ENCODE data around the gene KDF1.

KDF1 gene

GRCh38 chr1:26945728-26946127, 14.5 kb downstream of the KDF1 start:
- H3K27ac ChIP-seq (ENCODE audit: insufficient read depth, low read length, poor library complexity, severe bottlenecking): no peak overlapping the region
- H3K4me3 ChIP-seq (ENCODE audit: insufficient read depth, low read depth, low read length, poor library complexity, severe bottlenecking): no peak overlapping the region
- no peaks in the 10 kb centered on the region for H3K27me3 ChIP-seq (replicated peaks; ENCODE audit: control insufficient read depth, insufficient read depth, low read length, poor library complexity, severe bottlenecking)
- no peak for DNase-seq
- H3K9me3 ChIP-seq (ENCODE audit: control insufficient read depth, low read length): no peaks in the 10 kb centered on the region
- H3K36me3 ChIP-seq (ENCODE audit: control insufficient read depth, insufficient read depth, low read length): peaks cover 51% of the 10 kb centered on the region
- no peaks in the 10 kb centered on the region for H3K4me1 ChIP-seq (ENCODE audit: control insufficient read depth, insufficient read depth, low read length, poor library complexity, severe bottlenecking)

DNA sequence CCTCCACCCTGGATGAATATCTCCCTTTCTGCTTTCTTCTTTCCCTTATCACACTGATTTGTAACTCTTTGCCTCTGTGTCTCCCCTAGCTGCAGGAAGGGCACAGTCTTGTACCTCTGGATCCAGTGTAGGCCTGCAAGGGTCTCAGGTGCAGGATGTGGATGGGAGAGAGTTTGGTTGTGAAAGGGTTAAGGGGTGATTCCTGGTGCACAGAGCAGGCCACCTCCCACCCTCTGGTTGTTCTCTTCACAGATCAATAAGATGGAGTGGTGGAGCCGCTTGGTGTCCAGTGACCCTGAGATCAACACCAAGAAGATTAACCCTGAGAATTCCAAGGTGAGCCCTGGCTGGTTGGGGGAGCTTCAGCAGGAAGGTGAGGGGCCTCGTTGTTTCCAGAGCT, 15.1 kb downstream of the KDF1 start:
- no peak overlapping the region for H3K4me3 ChIP-seq (ENCODE audit: insufficient read depth, low read depth, low read length, poor library complexity, severe bottlenecking)
- no peak overlapping the region for H3K27ac ChIP-seq (ENCODE audit: insufficient read depth, low read length, poor library complexity, severe bottlenecking)
- H3K9me3 ChIP-seq (ENCODE audit: control insufficient read depth, low read length): no peaks in the 10 kb centered on the region
- H3K27me3 ChIP-seq (replicated peaks; ENCODE audit: control insufficient read depth, insufficient read depth, low read length, poor library complexity, severe bottlenecking): no peaks in the 10 kb centered on the region
- H3K4me1 ChIP-seq (ENCODE audit: control insufficient read depth, insufficient read depth, low read length, poor library complexity, severe bottlenecking): no peaks in the 10 kb centered on the region
- peaks cover 51% of the 10 kb centered on the region for H3K36me3 ChIP-seq (ENCODE audit: control insufficient read depth, insufficient read depth, low read length)
- no peak for DNase-seq

DNA sequence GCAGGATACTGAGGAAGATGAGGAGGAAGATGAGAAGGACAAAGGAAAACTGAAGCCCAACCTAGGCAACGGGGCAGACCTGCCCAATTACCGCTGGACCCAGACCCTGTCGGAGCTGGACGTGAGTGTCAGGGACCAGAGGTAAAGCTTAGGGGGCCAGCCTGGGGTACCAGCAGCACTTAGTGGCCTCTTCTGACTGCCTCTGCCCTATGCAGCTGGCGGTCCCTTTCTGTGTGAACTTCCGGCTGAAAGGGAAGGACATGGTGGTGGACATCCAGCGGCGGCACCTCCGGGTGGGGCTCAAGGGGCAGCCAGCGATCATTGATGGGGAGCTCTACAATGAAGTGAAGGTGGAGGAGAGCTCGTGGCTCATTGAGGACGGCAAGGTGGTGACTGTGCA, 17.6 kb downstream of the KDF1 start:
- H3K36me3 ChIP-seq (ENCODE audit: control insufficient read depth, insufficient read depth, low read length): peaks cover 45% of the 10 kb centered on the region
- H3K4me1 ChIP-seq (ENCODE audit: control insufficient read depth, insufficient read depth, low read length, poor library complexity, severe bottlenecking): no peaks in the 10 kb centered on the region
- H3K4me3 ChIP-seq (ENCODE audit: insufficient read depth, low read depth, low read length, poor library complexity, severe bottlenecking): no peak overlapping the region
- no peaks in the 10 kb centered on the region for H3K27me3 ChIP-seq (replicated peaks; ENCODE audit: control insufficient read depth, insufficient read depth, low read length, poor library complexity, severe bottlenecking)
- no peak for DNase-seq
- H3K9me3 ChIP-seq (ENCODE audit: control insufficient read depth, low read length): no peaks in the 10 kb centered on the region
- H3K27ac ChIP-seq (ENCODE audit: insufficient read depth, low read length, poor library complexity, severe bottlenecking): no peak overlapping the region

- no peaks in the 10 kb centered on the region for H3K27me3 ChIP-seq (replicated peaks; ENCODE audit: control insufficient read depth, insufficient read depth, low read length, poor library complexity, severe bottlenecking)
- peaks cover 50% of the 10 kb centered on the region for H3K36me3 ChIP-seq (ENCODE audit: control insufficient read depth, insufficient read depth, low read length)
- no peaks in the 10 kb centered on the region for H3K4me1 ChIP-seq (ENCODE audit: control insufficient read depth, insufficient read depth, low read length, poor library complexity, severe bottlenecking)
- H3K4me3 ChIP-seq (ENCODE audit: insufficient read depth, low read depth, low read length, poor library complexity, severe bottlenecking): no peak overlapping the region
- H3K9me3 ChIP-seq (ENCODE audit: control insufficient read depth, low read length): no peaks in the 10 kb centered on the region
- H3K27ac ChIP-seq (ENCODE audit: insufficient read depth, low read length, poor library complexity, severe bottlenecking): no peak overlapping the region
- no peak for DNase-seq
These were observed 19.0 kb downstream of the KDF1 start for GRCh38 chr1:26941311-26941710.

DNA sequence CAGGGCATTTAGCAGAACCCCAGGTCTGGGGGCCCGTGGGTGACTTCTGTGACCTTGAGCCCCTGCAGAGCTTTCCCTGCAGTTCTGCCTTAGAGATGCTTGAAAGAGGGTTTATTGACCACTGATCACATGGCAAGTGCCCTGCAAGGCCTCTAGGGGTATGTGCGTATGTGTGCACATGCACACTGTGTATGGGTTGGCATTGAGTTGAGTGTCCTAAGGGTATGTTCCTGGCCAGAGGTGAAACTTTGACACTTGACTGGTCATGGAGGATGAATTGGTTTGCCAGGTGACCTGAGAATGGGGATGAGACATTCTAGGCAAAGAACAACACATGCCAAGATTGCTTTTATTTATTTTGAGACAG, 21.6 kb downstream of the KDF1 start:
- no peak overlapping the region for H3K27ac ChIP-seq (ENCODE audit: insufficient read depth, low read length, poor library complexity, severe bottlenecking)
- no peaks in the 10 kb centered on the region for H3K27me3 ChIP-seq (replicated peaks; ENCODE audit: control insufficient read depth, insufficient read depth, low read length, poor library complexity, severe bottlenecking)
- no peaks in the 10 kb centered on the region for H3K4me1 ChIP-seq (ENCODE audit: control insufficient read depth, insufficient read depth, low read length, poor library complexity, severe bottlenecking)
- no peak for DNase-seq
- peaks cover 44% of the 10 kb centered on the region for H3K36me3 ChIP-seq (ENCODE audit: control insufficient read depth, insufficient read depth, low read length)
- no peaks in the 10 kb centered on the region for H3K9me3 ChIP-seq (ENCODE audit: control insufficient read depth, low read length)
- H3K4me3 ChIP-seq (ENCODE audit: insufficient read depth, low read depth, low read length, poor library complexity, severe bottlenecking): no peak overlapping the region

- Histone ChIP-seq H3K4me1 (ENCODE audit: control insufficient read depth, insufficient read depth, low read length, poor library complexity, severe bottlenecking) (no peaks in the 10 kb centered on the region), H3K4me3 (ENCODE audit: insufficient read depth, low read depth, low read length, poor library complexity, severe bottlenecking) (no peak overlapping the region)
These were observed 22.1 kb downstream of the KDF1 start for GRCh38 chr1:26938004-26938658.

DNA sequence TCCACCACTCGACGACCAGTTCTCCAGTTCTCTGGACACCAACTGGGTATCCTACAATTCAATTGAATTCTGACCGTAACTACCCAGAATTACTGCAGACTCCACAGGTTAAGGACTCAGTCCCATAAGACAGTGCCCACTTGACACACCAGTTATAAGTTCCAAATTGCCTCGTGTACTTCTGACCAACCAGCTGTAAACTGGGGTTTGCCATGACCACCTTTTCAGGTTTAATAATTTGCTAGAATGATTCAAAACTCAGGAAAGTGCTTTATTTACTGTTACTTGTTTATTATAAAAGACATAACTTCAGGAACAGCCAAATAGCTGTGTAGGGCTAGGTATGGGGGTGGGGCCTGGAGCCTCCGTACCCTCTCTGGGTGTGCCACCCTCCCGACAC, 23.4 kb downstream of the KDF1 start:
- no peak overlapping the region for H3K27ac ChIP-seq (ENCODE audit: insufficient read depth, low read length, poor library complexity, severe bottlenecking)
- no peaks in the 10 kb centered on the region for H3K27me3 ChIP-seq (replicated peaks; ENCODE audit: control insufficient read depth, insufficient read depth, low read length, poor library complexity, severe bottlenecking)
- H3K4me1 ChIP-seq (ENCODE audit: control insufficient read depth, insufficient read depth, low read length, poor library complexity, severe bottlenecking): no peaks in the 10 kb centered on the region
- DNase-seq: no peak
- peaks cover 27% of the 10 kb centered on the region for H3K36me3 ChIP-seq (ENCODE audit: control insufficient read depth, insufficient read depth, low read length)
- H3K4me3 ChIP-seq (ENCODE audit: insufficient read depth, low read depth, low read length, poor library complexity, severe bottlenecking): no peak overlapping the region
- no peaks in the 10 kb centered on the region for H3K9me3 ChIP-seq (ENCODE audit: control insufficient read depth, low read length)

More at GRCh38 chr1:26938004-26938658, 22.1 kb downstream of the KDF1 start:
- Histone ChIP-seq H3K9me3 (ENCODE audit: control insufficient read depth, low read length) (no peaks in the 10 kb centered on the region), H3K27me3 (replicated peaks; ENCODE audit: control insufficient read depth, insufficient read depth, low read length, poor library complexity, severe bottlenecking) (no peaks in the 10 kb centered on the region), H3K27ac (ENCODE audit: insufficient read depth, low read length, poor library complexity, severe bottlenecking) (no peak overlapping the region), H3K36me3 (ENCODE audit: control insufficient read depth, insufficient read depth, low read length) (peaks cover 39% of the 10 kb centered on the region)
- DNase-seq: no peak

DNA sequence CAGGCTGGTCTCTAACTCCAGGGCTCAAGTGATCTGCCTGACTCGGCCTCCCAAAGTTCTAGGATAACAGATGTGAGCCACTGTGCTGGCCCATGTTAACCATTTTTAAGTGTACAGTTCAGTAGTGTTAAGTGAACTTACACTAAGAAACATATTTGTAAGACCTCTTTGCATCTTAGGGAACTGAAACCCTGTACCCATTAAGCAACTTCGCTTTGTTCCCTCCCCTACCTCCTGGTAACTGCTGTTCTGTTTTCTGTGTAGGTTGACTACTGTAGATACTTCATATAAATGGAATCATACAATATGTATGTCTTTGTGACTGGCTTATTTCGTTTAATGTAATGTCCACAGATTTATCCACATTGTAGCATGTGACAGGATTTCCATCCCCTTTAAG, 27.7 kb downstream of the KDF1 start:
- Histone ChIP-seq H3K27ac (ENCODE audit: insufficient read depth, low read length, poor library complexity, severe bottlenecking) (no peak overlapping the region), H3K27me3 (replicated peaks; ENCODE audit: control insufficient read depth, insufficient read depth, low read length, poor library complexity, severe bottlenecking) (no peaks in the 10 kb centered on the region), H3K4me1 (ENCODE audit: control insufficient read depth, insufficient read depth, low read length, poor library complexity, severe bottlenecking) (no peaks in the 10 kb centered on the region), H3K9me3 (ENCODE audit: control insufficient read depth, low read length) (no peaks in the 10 kb centered on the region), H3K36me3 (ENCODE audit: control insufficient read depth, insufficient read depth, low read length) (peaks cover 42% of the 10 kb centered on the region), H3K4me3 (ENCODE audit: insufficient read depth, low read depth, low read length, poor library complexity, severe bottlenecking) (no peak overlapping the region)
- DNase-seq: no peak

- Histone ChIP-seq H3K4me1 (ENCODE audit: control insufficient read depth, insufficient read depth, low read length, poor library complexity, severe bottlenecking) (peaks cover 6% of the 10 kb centered on the region), H3K36me3 (ENCODE audit: control insufficient read depth, insufficient read depth, low read length) (peaks cover 24% of the 10 kb centered on the region), H3K4me3 (ENCODE audit: insufficient read depth, low read depth, low read length, poor library complexity, severe bottlenecking) (no peak overlapping the region), H3K9me3 (ENCODE audit: control insufficient read depth, low read length) (no peaks in the 10 kb centered on the region), H3K27me3 (replicated peaks; ENCODE audit: control insufficient read depth, insufficient read depth, low read length, poor library complexity, severe bottlenecking) (no peaks in the 10 kb centered on the region), H3K27ac (ENCODE audit: insufficient read depth, low read length, poor library complexity, severe bottlenecking) (no peak overlapping the region)
- DNase-seq: no peak
These were observed 36.6 kb downstream of the KDF1 start for GRCh38 chr1:26923711-26924110.

GRCh38 chr1:26922901-26923300, 37.4 kb downstream of the KDF1 start:
- Histone ChIP-seq H3K27ac (ENCODE audit: insufficient read depth, low read length, poor library complexity, severe bottlenecking) (peak overlapping the region; percentile 89), H3K4me3 (ENCODE audit: insufficient read depth, low read depth, low read length, poor library complexity, severe bottlenecking) (no peak overlapping the region)
- no peak for DNase-seq

More at GRCh38 chr1:26922901-26923300, 37.4 kb downstream of the KDF1 start:
- H3K36me3 ChIP-seq (ENCODE audit: control insufficient read depth, insufficient read depth, low read length): peaks cover 20% of the 10 kb centered on the region
- no peaks in the 10 kb centered on the region for H3K27me3 ChIP-seq (replicated peaks; ENCODE audit: control insufficient read depth, insufficient read depth, low read length, poor library complexity, severe bottlenecking)
- H3K9me3 ChIP-seq (ENCODE audit: control insufficient read depth, low read length): no peaks in the 10 kb centered on the region
- H3K4me1 ChIP-seq (ENCODE audit: control insufficient read depth, insufficient read depth, low read length, poor library complexity, severe bottlenecking): peaks cover 6% of the 10 kb centered on the region

Measured in effector memory CD4-positive, alpha-beta T cell (primary cell).